CD14-positive monocyte (primary cell): ENCODE results near the gene PCTP. TPM values are rescaled to one million over a fixed set of nuclear protein-coding genes. Genes with fewer than 3 reads are reported as not detected.
A peak's percentile ranks its signal among the peaks of the same experiment; 100 is the strongest.

ENCODE experiments used
- DNase-seq, 3 donors: peaks; one replicate each; pipeline ENCODE4 v3.0.0-alpha.2; 2011 to 2022
- H2AFZ ChIP-seq: 2 replicates; pipeline ENCODE4 v1.6.0; 2012; ENCODE audit warnings: mild to moderate bottlenecking, low read depth, low read length, inconsistent platforms; ENCODE audit not compliant: insufficient read depth, poor library complexity, severe bottlenecking
- H3K27ac ChIP-seq, 2 donors: 1 replicate in 1 of 2; 2 replicates in 1 of 2; pipeline ENCODE4 v1.5.1; 2012 to 2013; ENCODE audit warnings: low read length in 2 of 2, control low read depth in 1 of 2, inconsistent platforms in 1 of 2, low read depth in 1 of 2, mild to moderate bottlenecking in 1 of 2
- H3K27me3 ChIP-seq, 2 donors: one replicate each; pipeline versions ENCODE4 v1.6.0 to v1.6.1; 2011 to 2013; ENCODE audit warnings: low read length in 2 of 2; ENCODE audit not compliant: control insufficient read depth in 2 of 2, insufficient read depth in 2 of 2
- H3K36me3 ChIP-seq, 2 donors: replicated peaks in 1 of 2; 1 replicate in 1 of 2; 2 replicates in 1 of 2; pipeline versions ENCODE4 v1.5.1 to v1.6.1; 2012 to 2013; ENCODE audit warnings: low read length in 2 of 2, control low read depth in 1 of 2, inconsistent platforms in 1 of 2, mild to moderate bottlenecking in 1 of 2; ENCODE audit not compliant: insufficient read depth in 2 of 2, control insufficient read depth in 1 of 2
- H3K4me1 ChIP-seq, 2 donors: 1 replicate in 1 of 2; 2 replicates in 1 of 2; pipeline versions ENCODE4 v1.5.1 to v1.6.1; 2012 to 2013; ENCODE audit warnings: low read length in 2 of 2, control low read depth in 1 of 2, inconsistent platforms in 1 of 2, mild to moderate bottlenecking in 1 of 2, moderate library complexity in 1 of 2; ENCODE audit not compliant: insufficient read depth in 2 of 2, control insufficient read depth in 1 of 2
- H3K4me2 ChIP-seq: replicated peaks from 2 replicates; pipeline ENCODE3; 2012; ENCODE audit warnings: low read length, moderate library complexity, mild to moderate bottlenecking; ENCODE audit not compliant: poor library complexity, severe bottlenecking; ENCODE audit errors: extremely low read depth
- H3K4me3 ChIP-seq, 3 experiments: fragments of 200-600 bp in 1 of 3; sonication (generic) in 1 of 3; replicated peaks in 1 of 3; 1 replicate in 2 of 3; 2 replicates in 1 of 3; pipeline ENCODE4 v1.5.1; 2011 to 2013; ENCODE audit warnings: low read length in 3 of 3, mild to moderate bottlenecking in 3 of 3, control low read depth in 2 of 3, low read depth in 2 of 3, inconsistent platforms in 1 of 3, moderate library complexity in 1 of 3
- H3K79me2 ChIP-seq: 2 replicates; pipeline ENCODE4 v1.6.0; 2012; ENCODE audit warnings: mild to moderate bottlenecking, control low read depth, inconsistent platforms, low read length, moderate library complexity; ENCODE audit not compliant: insufficient read depth
- H3K9ac ChIP-seq: 2 replicates; pipeline ENCODE4 v1.6.0; 2017; ENCODE audit warnings: low read length, mild to moderate bottlenecking; ENCODE audit not compliant: insufficient read depth, poor library complexity, severe bottlenecking
- H3K9me3 ChIP-seq, 2 donors: replicated peaks in 1 of 2; 1 replicate in 1 of 2; 2 replicates in 1 of 2; pipeline versions ENCODE4 v1.5.1 to v1.6.1; 2012 to 2013; ENCODE audit warnings: low read length in 2 of 2, control low read depth in 1 of 2; ENCODE audit not compliant: control insufficient read depth in 1 of 2, insufficient read depth in 1 of 2
- H4K20me1 ChIP-seq: 2 replicates; pipeline ENCODE4 v1.6.0; 2012; ENCODE audit warnings: mild to moderate bottlenecking, low read length, control low read depth, moderate library complexity; ENCODE audit not compliant: insufficient read depth
- H3K27ac Mint-ChIP-seq, 7 donors: one replicate each; pipeline ENCODE4 v1.8.0; 2020; ENCODE audit warnings: mild to moderate bottlenecking in 7 of 7, mixed read lengths in 7 of 7, moderate library complexity in 6 of 7, inconsistent platforms in 2 of 7
- H3K27me3 Mint-ChIP-seq, 3 donors: one replicate each; pipeline ENCODE4 v1.8.0; 2021 to 2022; ENCODE audit warnings: low read depth in 3 of 3, mild to moderate bottlenecking in 3 of 3, mixed read lengths in 3 of 3, moderate library complexity in 3 of 3, inconsistent platforms in 1 of 3
- H3K36me3 Mint-ChIP-seq, 2 donors: one replicate each; pipeline ENCODE4 v1.8.0; 2020; ENCODE audit warnings: mixed read lengths in 2 of 2, inconsistent platforms in 1 of 2, mild to moderate bottlenecking in 1 of 2
- H3K4me1 Mint-ChIP-seq: one replicate; pipeline ENCODE4 v1.8.0; 2020; ENCODE audit warnings: mild to moderate bottlenecking, mixed read lengths
- H3K4me3 Mint-ChIP-seq, 2 donors: one replicate each; pipeline ENCODE4 v1.8.0; 2020; ENCODE audit warnings: mild to moderate bottlenecking in 2 of 2, mixed read lengths in 2 of 2, moderate library complexity in 1 of 2
- H3K9me3 Mint-ChIP-seq, 7 donors: one replicate each; pipeline ENCODE4 v1.8.0; 2020 to 2022; ENCODE audit warnings: mixed read lengths in 7 of 7, mild to moderate bottlenecking in 6 of 7, moderate library complexity in 6 of 7, inconsistent platforms in 2 of 7
- WGBS: methylation state at CpG from one replicate; pipeline ENCODE4 v1.1.5; 2013; ENCODE audit warnings: missing lambda C conversion rate; ENCODE audit not compliant: insufficient coverage; 5-methylcytosine and 5-hydroxymethylcytosine counted together
- intact Hi-C, 2 donors: fragments of 100-400 bp; cut with micrococcal nuclease; formaldehyde crosslinking; loops; one replicate each; pipeline versions ENCODE4 v1.15.0 to v1.15.1; 2023
- polyA plus RNA-seq, 3 donors: library from polyadenylated mRNA; depleted of rRNA in 1 of 3; unstranded in 2 of 3; stranded (reverse) in 1 of 3; fragments of 300-500 nt in 2 of 3; fragments of >200 nt in 1 of 3; fragmentation: Illumina TruSeq in 2 of 3; gene quantifications; 1 replicate in 2 of 3; 2 replicates in 1 of 3; pipeline ENCODE4 v1.2.3, GENCODE V29; 2012 to 2021
- TF ChIP-seq, protein P1 (sequence below): fragments of 200-600 bp; IDR thresholded peaks from one replicate; pipeline ENCODE4 v1.8.0; 2022; ENCODE audit warnings: antibody characterized with exemption, mild to moderate bottlenecking

The PCTP gene
- polyA plus RNA-seq, 3 donors = 16.5 to 54.2 (median 35.4) TPM

DNA sequence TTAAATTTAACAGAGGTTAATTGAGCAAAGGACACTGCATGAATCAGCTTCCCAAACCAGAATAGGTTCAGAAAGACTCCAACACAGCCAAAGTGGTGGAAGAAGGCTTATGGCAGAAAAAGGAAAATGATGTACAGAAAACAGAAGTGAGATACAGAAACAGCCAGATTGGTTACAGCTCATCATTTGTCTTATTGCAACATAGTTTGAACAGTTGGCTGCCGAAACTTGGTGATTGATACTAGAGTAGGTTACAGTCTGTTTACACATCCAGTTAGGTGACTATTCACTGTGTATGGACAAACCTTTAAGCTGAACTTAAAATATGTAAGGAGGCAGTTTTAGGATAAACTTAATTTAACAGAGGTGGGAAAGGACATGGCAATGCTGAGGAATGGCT lies 46.5 kb upstream of the PCTP start:
- Histone ChIP-seq H3K27me3 (no peaks in the 10 kb centered on the region), H3K4me3 (no peak overlapping the region), H3K27ac (no peak overlapping the region), H3K9ac (no peak overlapping the region), H3K36me3 (no peaks in the 10 kb centered on the region), H3K4me1 (peaks cover 9 to 11% of the 10 kb centered on the region in 2 donors), H4K20me1 (no peaks in the 10 kb centered on the region), H3K4me2 (no peak overlapping the region), H3K9me3 (peaks cover 10 to 14% of the 10 kb centered on the region in 2 donors), H2AFZ (no peak overlapping the region), H3K79me2 (no peaks in the 10 kb centered on the region)
- Mint-ChIP-seq H3K4me3 (no peak overlapping the region), H3K4me1 (peaks cover 11% of the 10 kb centered on the region), H3K36me3 (peaks cover 0 to 7% of the 10 kb centered on the region in 2 donors), H3K27me3 (peaks cover 0 to 2% (median 0%) of the 10 kb centered on the region in 3 donors), H3K9me3 (peaks cover 8 to 17% (median 16%) of the 10 kb centered on the region in 7 donors), H3K27ac (peak overlapping the region in 4 of 7 donors; percentile 32 to 82 (median 65))
- WGBS = 0% methylated on average over 1 of the region's 1 CpG
- DNase-seq = peak; percentile 49 to 74 (median 66)
- TF ChIP-seq, protein P1, sequence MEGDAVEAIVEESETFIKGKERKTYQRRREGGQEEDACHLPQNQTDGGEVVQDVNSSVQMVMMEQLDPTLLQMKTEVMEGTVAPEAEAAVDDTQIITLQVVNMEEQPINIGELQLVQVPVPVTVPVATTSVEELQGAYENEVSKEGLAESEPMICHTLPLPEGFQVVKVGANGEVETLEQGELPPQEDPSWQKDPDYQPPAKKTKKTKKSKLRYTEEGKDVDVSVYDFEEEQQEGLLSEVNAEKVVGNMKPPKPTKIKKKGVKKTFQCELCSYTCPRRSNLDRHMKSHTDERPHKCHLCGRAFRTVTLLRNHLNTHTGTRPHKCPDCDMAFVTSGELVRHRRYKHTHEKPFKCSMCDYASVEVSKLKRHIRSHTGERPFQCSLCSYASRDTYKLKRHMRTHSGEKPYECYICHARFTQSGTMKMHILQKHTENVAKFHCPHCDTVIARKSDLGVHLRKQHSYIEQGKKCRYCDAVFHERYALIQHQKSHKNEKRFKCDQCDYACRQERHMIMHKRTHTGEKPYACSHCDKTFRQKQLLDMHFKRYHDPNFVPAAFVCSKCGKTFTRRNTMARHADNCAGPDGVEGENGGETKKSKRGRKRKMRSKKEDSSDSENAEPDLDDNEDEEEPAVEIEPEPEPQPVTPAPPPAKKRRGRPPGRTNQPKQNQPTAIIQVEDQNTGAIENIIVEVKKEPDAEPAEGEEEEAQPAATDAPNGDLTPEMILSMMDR = no peak
- intact Hi-C loops = loop anchor here in 1 of 2 donors (5.0 kb wide), 1 partner anchor 37 kb away; no protein-coding TSS in a partner anchor

GRCh38 chr17:55705847-55706246 lies 45.0 kb upstream of the PCTP start:
- H4K20me1 ChIP-seq = no peaks in the 10 kb centered on the region
- H3K27me3 Mint-ChIP-seq = peaks cover 0 to 2% (median 0%) of the 10 kb centered on the region in 3 donors
- H3K4me1 ChIP-seq = peaks cover 20 to 21% of the 10 kb centered on the region in 2 donors

More at GRCh38 chr17:55705847-55706246, 45.0 kb upstream of the PCTP start:
- Histone ChIP-seq H3K36me3 (no peaks in the 10 kb centered on the region), H3K4me3 (no peak overlapping the region), H3K4me2 (no peak overlapping the region), H3K27ac (no peak overlapping the region), H3K9me3 (peaks cover 8 to 13% of the 10 kb centered on the region in 2 donors), H3K9ac (no peak overlapping the region), H2AFZ (no peak overlapping the region), H3K27me3 (no peaks in the 10 kb centered on the region), H3K79me2 (no peaks in the 10 kb centered on the region)
- H3K36me3 Mint-ChIP-seq = peaks cover 0 to 7% of the 10 kb centered on the region in 2 donors
- H3K9me3 Mint-ChIP-seq = peaks cover 6 to 16% (median 14%) of the 10 kb centered on the region in 7 donors
- no peak overlapping the region for H3K4me3 Mint-ChIP-seq
- TF ChIP-seq, protein P1 = no peak
- H3K27ac Mint-ChIP-seq = no peak overlapping the region
- intact Hi-C loops = no loop called here
- no peak for DNase-seq
- H3K4me1 Mint-ChIP-seq = peaks cover 19% of the 10 kb centered on the region
